GM12878 (cell line): ENCODE data around the gene SPTBN1. TPM values are rescaled to one million over a fixed set of nuclear protein-coding genes. Genes with fewer than 3 reads are reported as not detected.

Source experiments
- ATAC-seq: fragments of 200-7000 bp; cut with Tn5 transposase; 3 replicates; pipeline ENCODE4 v1.9.1; 2020; ENCODE audit warnings: mild to moderate bottlenecking, moderate library complexity
- BruUV-seq: library from RNA; stranded (reverse); fragments of 400-500 nt; replicated peaks from 2 replicates; lab custom pipeline; 2021; lab: Mats Ljungman, UMichigan
- CTCF ChIA-PET: fragments of 300-600 bp; sonication (Branson Sonifier 250); formaldehyde crosslinking; extraction: SDS; loops from one replicate; lab custom pipeline; 2021; ENCODE audit warnings: inconsistent platforms; lab: Yijun Ruan, JAX
- POLR2A ChIA-PET: fragments of 350-600 bp; formaldehyde crosslinking; extraction: SDS; loops from one replicate; lab custom pipeline; 2021; ENCODE audit warnings: inconsistent platforms; lab: Charles Lee
- RAD21 ChIA-PET: fragments of 300-600 bp; sonication (Branson Sonifier 250); formaldehyde crosslinking; loops from one replicate; lab custom pipeline; 2023; ENCODE audit warnings: antibody characterized with exemption; ENCODE audit not compliant: unreplicated experiment; lab: Charles Lee
- SMC1A ChIA-PET: fragments of 300-600 bp; sonication (Branson Sonifier 250); formaldehyde crosslinking; loops from one replicate; lab custom pipeline; 2023; ENCODE audit not compliant: unreplicated experiment, uncharacterized antibody; lab: Charles Lee
- DNase-seq: peaks from one replicate; pipeline ENCODE4 v3.0.0-alpha.2; 2011; ENCODE audit warnings: low read depth, low spot score
- FAIRE-seq: peaks from 3 replicates; lab custom pipeline; 2011; peaks lifted over from hg19 to GRCh38; lab: Jason Lieb, UNC
- H2AFZ ChIP-seq: 2 replicates; pipeline ENCODE4 v1.6.0; 2011; ENCODE audit warnings: low read depth, low read length, control low read depth; ENCODE audit not compliant: control insufficient read depth
- H3K27ac ChIP-seq: 2 replicates; pipeline ENCODE4 v1.5.1; 2011; ENCODE audit warnings: control low read depth; ENCODE audit not compliant: control insufficient read depth, insufficient read depth
- H3K27me3 ChIP-seq, 2 experiments: replicated peaks in 1 of 2; 2 replicates each; pipeline versions ENCODE4 v1.6.0 to v1.6.1; 2011; ENCODE audit warnings: low read length in 1 of 2; ENCODE audit not compliant: control insufficient read depth in 2 of 2, insufficient read depth in 2 of 2
- H3K36me3 ChIP-seq, 2 experiments: 2 replicates each; pipeline ENCODE4 v1.5.1; 2011; ENCODE audit warnings: low read length in 1 of 2; ENCODE audit not compliant: control insufficient read depth in 2 of 2, insufficient read depth in 2 of 2
- H3K4me1 ChIP-seq: 2 replicates; pipeline ENCODE4 v1.6.1; 2011; ENCODE audit warnings: mild to moderate bottlenecking, low read length, moderate library complexity, mixed read lengths; ENCODE audit not compliant: control insufficient read depth, insufficient read depth
- H3K4me2 ChIP-seq: 2 replicates; pipeline ENCODE4 v1.6.0; 2011; ENCODE audit warnings: control low read depth; ENCODE audit not compliant: control insufficient read depth, insufficient read depth
- H3K4me3 ChIP-seq: fragments of 200-600 bp; sonication (generic); 2 replicates; pipeline ENCODE4 v1.5.1; 2016
- H3K79me2 ChIP-seq: 2 replicates; pipeline ENCODE4 v1.6.0; 2011; ENCODE audit warnings: low read length; ENCODE audit not compliant: control insufficient read depth, insufficient read depth
- H3K9ac ChIP-seq: 2 replicates; pipeline ENCODE4 v1.8.0; 2011; ENCODE audit warnings: low read length, control low read depth, mixed read lengths; ENCODE audit not compliant: control insufficient read depth, insufficient read depth
- H3K9me3 ChIP-seq: replicated peaks from 3 replicates; pipeline ENCODE4 v1.5.1; 2011; ENCODE audit warnings: mild to moderate bottlenecking, low read length; ENCODE audit not compliant: control insufficient read depth, insufficient read depth
- H4K20me1 ChIP-seq: 2 replicates; pipeline ENCODE4 v1.6.0; 2011; ENCODE audit not compliant: control insufficient read depth, insufficient read depth
- CBX3 ChIP-seq: fragments of 200-600 bp; sonication (generic); IDR thresholded peaks from 2 replicates; pipeline ENCODE4 v1.6.1; 2016; ENCODE audit warnings: low read depth, borderline replicate concordance
- CEBPB ChIP-seq, 2 experiments: fragments of 150-350 bp in 1 of 2; IDR thresholded peaks; 2 replicates each; pipeline ENCODE4 v1.6.1; 2012 to 2014; ENCODE audit warnings: low read depth in 2 of 2, low read length in 2 of 2, borderline replicate concordance in 1 of 2, inconsistent platforms in 1 of 2
- DPF2 ChIP-seq: fragments of 450-650 bp; IDR thresholded peaks from 2 replicates; pipeline ENCODE4 v1.6.1; 2017; ENCODE audit warnings: mild to moderate bottlenecking
- ETV6 ChIP-seq, 2 experiments: fragments of 450-650 bp in 1 of 2; IDR thresholded peaks in 1 of 2; conservative IDR thresholded peaks in 1 of 2; 2 replicates each; pipeline ENCODE4 v1.6.1; 2014; ENCODE audit warnings: antibody characterized with exemption in 1 of 2, borderline replicate concordance in 1 of 2, low read depth in 1 of 2, mild to moderate bottlenecking in 1 of 2, moderate library complexity in 1 of 2
- KLF5 ChIP-seq: fragments of 450-650 bp; IDR thresholded peaks from 2 replicates; pipeline ENCODE4 v1.6.1; 2014; ENCODE audit warnings: mild to moderate bottlenecking; ENCODE audit not compliant: partially characterized antibody
- MYC ChIP-seq: IDR thresholded peaks from 2 replicates; pipeline ENCODE4 v1.6.1; 2011; ENCODE audit warnings: mild to moderate bottlenecking, low read length, moderate library complexity, inconsistent platforms; ENCODE audit not compliant: insufficient read depth, insufficient replicate concordance, insufficient read length, severe bottlenecking
- NFIC ChIP-seq: IDR thresholded peaks from 2 replicates; pipeline ENCODE4 v1.6.1; 2012; ENCODE audit warnings: low read depth, mild to moderate bottlenecking, inconsistent platforms, low read length, moderate library complexity
- SRF ChIP-seq, 2 experiments: IDR thresholded peaks; 2 replicates each; pipeline ENCODE4 v1.6.1; 2011; ENCODE audit warnings: low read depth in 2 of 2, low read length in 2 of 2, mild to moderate bottlenecking in 1 of 2, moderate library complexity in 1 of 2
- TCF12 ChIP-seq: IDR thresholded peaks from 2 replicates; pipeline ENCODE4 v1.6.1; 2011; ENCODE audit warnings: low read depth, mild to moderate bottlenecking, low read length
- WGBS: methylation state at CpG from one replicate; pipeline ENCODE4 v1.1.6; 2016; ENCODE audit warnings: low lambda C conversion rate; ENCODE audit not compliant: insufficient replicate concordance, insufficient coverage; ENCODE audit errors: missing lambda C conversion rate; 5-methylcytosine and 5-hydroxymethylcytosine counted together
- in situ Hi-C: fragments of 300-500 bp; cut with MboI; formaldehyde crosslinking; loops from 9 replicates; pipeline ENCODE4 v1.14.3; 2018; ENCODE audit warnings: mixed read lengths
- intact Hi-C: fragments of 100-400 bp; cut with micrococcal nuclease; formaldehyde crosslinking; loops from one replicate; pipeline ENCODE4 v1.14.2; 2022; ENCODE audit not compliant: unreplicated experiment
- polyA plus RNA-seq, 11 experiments: library from polyadenylated mRNA; depleted of rRNA in 4 of 11; unstranded in 6 of 11; stranded (reverse) in 5 of 11; fragments of >200 nt; fragmentation: Nextera tagmentation in 4 of 11; fragmentation: Illumina TruSeq in 1 of 11; extraction: Ambion mirVana in 4 of 11; extraction: Trizol in 1 of 11; gene quantifications; 1 replicate in 1 of 11; 2 replicates in 10 of 11; pipeline versions ENCODE4 v1.2.1 to v1.2.3, GENCODE V29; 2011 to 2016; ENCODE audit warnings: inconsistent platforms in 2 of 11, missing spikeins in 2 of 11, low read depth in 1 of 11
- total RNA-seq, 4 experiments: library from RNA; depleted of rRNA in 3 of 4; stranded (reverse); fragments of >200 nt in 3 of 4; fragmentation: Illumina TruSeq in 1 of 4; extraction: Trizol in 1 of 4; gene quantifications; 2 replicates each; pipeline versions ENCODE4 v1.2.1 to v1.2.3, GENCODE V29; 2013 to 2021
- TF ChIP-seq, protein P1 (sequence below): fragments of 450-650 bp; IDR thresholded peaks from 2 replicates; pipeline ENCODE4 v1.6.1; 2017; ENCODE audit warnings: mild to moderate bottlenecking, moderate library complexity

The SPTBN1 gene
- total and polyA plus RNA-seq, 10 of the 15 experiments (the other 5 are each of a cell fraction or from before 2014, with no cell fraction given), result 20.6 to 154 (median 76.7) TPM

GRCh38 chr2:54440050-54440449, 16.1 kb upstream of the SPTBN1 start:
- in situ Hi-C loops (no loop called here), intact Hi-C loops (no loop called here)
- FAIRE-seq (no peak), DNase-seq (no peak), ATAC-seq (no peak)
- Histone ChIP-seq H3K9ac (no peak overlapping the region), H3K27me3 (no peaks in the 10 kb centered on the region; a peak in 1 of 4 replicates), H4K20me1 (no peaks in the 10 kb centered on the region), H3K27ac (no peak overlapping the region), H3K4me3 (no peak overlapping the region), H3K4me1 (no peaks in the 10 kb centered on the region), H2AFZ (no peak overlapping the region), H3K79me2 (no peaks in the 10 kb centered on the region), H3K36me3 (no peaks in the 10 kb centered on the region), H3K4me2 (no peak overlapping the region), H3K9me3 (no peaks in the 10 kb centered on the region)
- ChIA-PET CTCF (no interaction called here), RAD21 (no interaction called here), POLR2A (no interaction called here), SMC1A (interaction anchor here (1.2 kb wide), 1 partner anchor 40 kb away, joined by 3 read pairs; no protein-coding TSS in a partner anchor)
- 58% methylated on average over 2 of the region's 2 CpGs for WGBS
- BruUV-seq, result no TSS peak
- TF ChIP-seq, protein P1, sequence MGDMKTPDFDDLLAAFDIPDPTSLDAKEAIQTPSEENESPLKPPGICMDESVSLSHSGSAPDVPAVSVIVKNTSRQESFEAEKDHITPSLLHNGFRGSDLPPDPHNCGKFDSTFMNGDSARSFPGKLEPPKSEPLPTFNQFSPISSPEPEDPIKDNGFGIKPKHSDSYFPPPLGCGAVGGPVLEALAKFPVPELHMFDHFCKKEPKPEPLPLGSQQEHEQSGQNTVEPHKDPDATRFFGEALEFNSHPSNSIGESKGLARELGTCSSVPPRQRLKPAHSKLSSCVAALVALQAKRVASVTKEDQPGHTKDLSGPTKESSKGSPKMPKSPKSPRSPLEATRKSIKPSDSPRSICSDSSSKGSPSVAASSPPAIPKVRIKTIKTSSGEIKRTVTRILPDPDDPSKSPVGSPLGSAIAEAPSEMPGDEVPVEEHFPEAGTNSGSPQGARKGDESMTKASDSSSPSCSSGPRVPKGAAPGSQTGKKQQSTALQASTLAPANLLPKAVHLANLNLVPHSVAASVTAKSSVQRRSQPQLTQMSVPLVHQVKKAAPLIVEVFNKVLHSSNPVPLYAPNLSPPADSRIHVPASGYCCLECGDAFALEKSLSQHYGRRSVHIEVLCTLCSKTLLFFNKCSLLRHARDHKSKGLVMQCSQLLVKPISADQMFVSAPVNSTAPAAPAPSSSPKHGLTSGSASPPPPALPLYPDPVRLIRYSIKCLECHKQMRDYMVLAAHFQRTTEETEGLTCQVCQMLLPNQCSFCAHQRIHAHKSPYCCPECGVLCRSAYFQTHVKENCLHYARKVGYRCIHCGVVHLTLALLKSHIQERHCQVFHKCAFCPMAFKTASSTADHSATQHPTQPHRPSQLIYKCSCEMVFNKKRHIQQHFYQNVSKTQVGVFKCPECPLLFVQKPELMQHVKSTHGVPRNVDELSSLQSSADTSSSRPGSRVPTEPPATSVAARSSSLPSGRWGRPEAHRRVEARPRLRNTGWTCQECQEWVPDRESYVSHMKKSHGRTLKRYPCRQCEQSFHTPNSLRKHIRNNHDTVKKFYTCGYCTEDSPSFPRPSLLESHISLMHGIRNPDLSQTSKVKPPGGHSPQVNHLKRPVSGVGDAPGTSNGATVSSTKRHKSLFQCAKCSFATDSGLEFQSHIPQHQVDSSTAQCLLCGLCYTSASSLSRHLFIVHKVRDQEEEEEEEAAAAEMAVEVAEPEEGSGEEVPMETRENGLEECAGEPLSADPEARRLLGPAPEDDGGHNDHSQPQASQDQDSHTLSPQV, result no peak
- TF ChIP-seq KLF5, result no peak
- TF ChIP-seq ETV6 (conservative IDR thresholded peaks at IDR 0.05 in 1 of 2, IDR thresholded peaks at IDR 0.05 in 1 of 2; ENCODE audit: borderline replicate concordance in 1 of 2, low read depth in 1 of 2), result no peak
- TF ChIP-seq CEBPB (IDR thresholded peaks at IDR 0.05; ENCODE audit: borderline replicate concordance in 1 of 2, low read depth in 2 of 2, low read length in 2 of 2), result no peak
- TF ChIP-seq SRF (IDR thresholded peaks at IDR 0.05; ENCODE audit: low read depth in 2 of 2, low read length in 2 of 2), result no peak
- no peak for TF ChIP-seq CBX3
- TF ChIP-seq MYC, result no peak
- no peak for TF ChIP-seq NFIC
- TF ChIP-seq TCF12, result no peak
- no peak for TF ChIP-seq DPF2
